ENCODE data around the gene SOCS4.
A peak's percentile ranks its signal among the peaks of the same experiment; 100 is the strongest.
"Not testable (repeated sequence)": the region's sequence is repeated elsewhere in the genome, so short reads cannot be mapped to it uniquely, and the experiment has no call there.

SOCS4 gene, protein sequence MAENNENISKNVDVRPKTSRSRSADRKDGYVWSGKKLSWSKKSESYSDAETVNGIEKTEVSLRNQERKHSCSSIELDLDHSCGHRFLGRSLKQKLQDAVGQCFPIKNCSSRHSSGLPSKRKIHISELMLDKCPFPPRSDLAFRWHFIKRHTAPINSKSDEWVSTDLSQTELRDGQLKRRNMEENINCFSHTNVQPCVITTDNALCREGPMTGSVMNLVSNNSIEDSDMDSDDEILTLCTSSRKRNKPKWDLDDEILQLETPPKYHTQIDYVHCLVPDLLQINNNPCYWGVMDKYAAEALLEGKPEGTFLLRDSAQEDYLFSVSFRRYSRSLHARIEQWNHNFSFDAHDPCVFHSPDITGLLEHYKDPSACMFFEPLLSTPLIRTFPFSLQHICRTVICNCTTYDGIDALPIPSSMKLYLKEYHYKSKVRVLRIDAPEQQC

DNA sequence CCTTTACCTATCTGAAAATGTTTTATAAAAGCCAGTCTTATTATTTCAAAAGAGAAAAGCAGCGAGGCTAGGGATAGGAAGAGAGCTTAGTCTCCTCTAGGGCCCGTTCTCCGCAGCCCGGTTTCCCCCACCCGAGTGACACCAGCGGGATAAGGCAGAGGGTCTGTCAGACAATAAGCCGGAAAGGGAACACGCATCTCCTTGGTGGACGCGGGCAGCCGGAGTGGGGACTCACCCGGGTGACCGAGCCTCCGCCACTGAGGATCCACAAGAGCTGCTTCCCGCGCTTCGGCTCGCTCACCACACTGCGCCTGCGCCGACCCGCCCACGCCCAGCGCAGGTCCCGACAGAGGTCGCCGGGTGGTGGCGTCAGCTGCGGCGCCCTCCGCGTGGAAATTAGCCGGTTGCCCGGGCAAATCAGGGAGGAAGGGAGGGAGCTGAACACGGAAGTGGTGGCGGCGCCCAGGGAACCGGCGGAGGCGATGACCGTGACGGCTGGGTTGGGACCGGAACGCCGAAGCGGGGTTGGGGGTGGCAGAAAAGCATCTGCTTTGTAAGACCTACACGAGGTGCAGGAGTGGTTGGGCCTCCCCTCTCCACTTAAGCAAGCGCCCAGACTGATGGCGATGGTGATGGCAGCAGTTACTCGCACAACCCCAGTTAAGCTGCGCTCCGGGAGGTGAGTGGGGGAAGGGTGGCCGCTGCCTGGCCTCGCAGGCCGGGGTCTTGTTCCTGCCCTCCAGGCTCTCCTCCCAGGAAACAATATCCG is at the start of gene SOCS4, which contains the start of gene WDHD1:
SOCS4 (plus strand) TSS at position 444 of the 769 bp plus-strand sequence. CDS start 15,806 bp downstream, outside the sequence.
WDHD1 (minus strand) TSS at position 307 of the 769 bp plus-strand sequence. CDS start 312 bp downstream, outside the sequence.
- peak; percentile 92 for DNase-seq (ENCODE audit: low spot score)

DNA sequence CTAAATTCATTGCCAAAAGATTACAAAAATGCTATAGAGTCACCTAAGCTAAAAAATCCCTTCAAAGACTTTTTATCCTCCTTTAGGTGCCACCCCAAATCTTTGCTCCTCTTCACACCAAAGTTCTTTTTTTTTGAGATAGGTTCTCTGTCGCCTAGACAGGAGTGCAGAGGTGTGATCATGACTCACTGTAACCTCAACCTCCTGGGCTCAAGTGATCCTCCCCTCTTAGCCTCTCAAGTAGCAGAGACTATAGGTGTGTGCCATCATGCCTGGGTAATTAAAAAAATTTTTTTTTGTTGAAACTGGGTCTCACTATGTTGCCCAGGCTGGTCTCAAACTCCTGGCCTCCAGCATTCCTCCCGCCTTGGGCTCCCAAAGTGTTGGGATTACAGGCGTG is 48.0 kb upstream of the SOCS4 start:
- no peak for DNase-seq (ENCODE audit: low spot score)

DNA sequence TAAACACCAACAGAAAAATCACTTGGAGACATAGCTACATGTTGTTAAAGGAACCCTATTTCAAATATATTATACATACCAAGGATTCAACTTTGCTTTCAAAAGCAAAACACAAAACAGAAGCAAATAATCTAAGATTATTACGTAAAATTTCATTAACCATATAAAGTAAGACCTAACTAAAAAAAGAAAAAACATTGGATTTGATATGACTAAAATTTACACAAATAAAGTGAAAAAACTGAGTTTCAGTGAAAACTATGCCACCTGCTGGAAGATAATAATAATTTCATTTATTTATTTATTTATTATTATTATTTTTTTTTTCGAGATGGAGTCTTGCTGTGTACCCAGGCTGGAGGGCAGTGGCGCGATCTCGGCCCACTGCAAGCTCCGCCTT is 45.3 kb upstream of the SOCS4 start:
- no peak for DNase-seq (ENCODE audit: low spot score)

DNA sequence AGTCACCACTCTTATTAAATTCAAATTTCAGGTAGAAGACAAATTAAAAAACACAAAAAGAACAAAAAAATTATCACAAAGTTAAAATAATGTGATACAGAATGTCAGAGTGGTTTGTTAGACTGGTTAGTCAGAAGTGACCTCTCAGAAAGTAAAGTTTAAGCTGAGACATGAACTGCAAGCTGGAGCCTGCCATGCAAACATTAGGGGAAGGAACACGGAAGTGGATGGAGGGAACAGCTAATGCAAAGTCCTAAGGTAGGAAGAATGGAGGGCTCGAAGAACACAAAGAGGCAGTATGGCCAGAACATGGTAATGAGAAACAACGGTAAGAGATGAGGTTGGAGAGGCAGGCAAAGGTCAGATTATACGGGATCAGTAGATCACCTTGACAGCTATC is 41.9 kb upstream of the SOCS4 start:
- DNase-seq (ENCODE audit: low spot score): no peak

- no peak for DNase-seq (ENCODE audit: low spot score)
These were observed 26.7 kb upstream of the SOCS4 start for GRCh38 chr14:55000381-55000780.

DNA sequence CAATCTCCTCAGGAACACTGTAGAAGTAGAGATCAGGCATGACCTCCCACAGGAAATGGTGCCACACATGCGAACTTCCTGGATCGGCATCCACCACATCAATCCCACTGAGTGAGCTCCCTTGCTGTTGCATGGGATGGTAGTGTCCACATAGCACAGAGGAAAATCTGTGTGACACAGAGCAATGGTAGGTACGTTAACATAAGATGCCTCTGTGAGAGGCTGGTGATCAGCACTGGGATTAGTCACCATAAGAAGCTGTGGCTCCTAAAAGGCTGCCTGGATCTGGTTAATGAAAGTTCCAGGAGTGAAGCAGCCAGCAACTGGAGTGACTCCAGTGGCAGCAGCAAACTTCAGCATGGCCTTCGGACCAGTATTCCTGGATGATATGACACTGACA is 22.0 kb upstream of the SOCS4 start:
- no peak for DNase-seq (ENCODE audit: low spot score)

GRCh38 chr14:55015006-55015405 is 12.0 kb upstream of the SOCS4 start:
- no peak for DNase-seq (ENCODE audit: low spot score)

DNA sequence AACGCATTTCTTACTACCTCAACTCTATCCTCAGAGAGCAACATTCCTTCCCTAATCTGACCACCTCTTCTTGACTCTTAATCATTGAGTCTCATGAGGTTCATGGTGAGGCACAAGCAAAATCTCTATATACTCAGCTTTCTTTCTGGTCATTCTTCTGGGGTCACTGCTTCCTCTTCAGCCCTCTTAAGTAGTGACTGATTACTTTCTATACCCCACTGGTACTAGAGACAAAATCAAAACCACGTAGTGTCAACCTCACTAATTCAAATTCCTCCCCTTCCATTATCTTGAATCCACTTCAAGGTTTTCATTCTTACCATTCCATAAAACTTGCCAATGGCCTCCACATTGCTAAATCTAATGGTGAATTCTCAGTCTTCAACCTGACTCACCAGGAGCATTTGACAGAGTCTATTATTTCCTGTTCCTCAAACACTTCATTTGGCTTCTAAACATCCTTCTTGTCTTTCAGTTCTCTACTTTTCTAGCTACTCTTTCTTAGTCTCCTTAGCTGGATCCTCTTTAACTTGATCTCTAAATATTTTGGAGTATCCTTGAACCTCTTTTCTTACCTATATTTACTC is 7.0 kb upstream of the SOCS4 start:
- no peak for DNase-seq (ENCODE audit: low spot score)

DNA sequence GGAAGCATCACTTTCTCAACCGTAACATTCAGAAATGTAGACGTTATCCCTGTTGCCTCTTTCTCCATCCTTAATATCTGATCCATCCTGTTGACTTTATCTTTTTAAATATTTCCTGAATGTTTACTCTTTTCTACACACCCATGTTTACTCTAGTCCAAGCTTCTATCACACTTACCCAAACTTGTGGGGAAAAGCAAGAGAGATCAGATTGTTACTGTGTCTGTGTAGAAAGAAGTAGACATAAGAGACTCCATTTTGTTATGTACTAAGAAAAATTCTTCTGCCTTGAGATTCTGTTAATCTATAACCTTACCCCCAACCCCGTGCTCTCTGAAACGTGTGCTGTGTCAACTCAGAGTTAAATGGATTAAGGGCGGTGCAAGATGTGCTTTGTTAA is 2.7 kb upstream of the SOCS4 start:
- DNase-seq (ENCODE audit: low spot score): not testable (repeated sequence)

DNA sequence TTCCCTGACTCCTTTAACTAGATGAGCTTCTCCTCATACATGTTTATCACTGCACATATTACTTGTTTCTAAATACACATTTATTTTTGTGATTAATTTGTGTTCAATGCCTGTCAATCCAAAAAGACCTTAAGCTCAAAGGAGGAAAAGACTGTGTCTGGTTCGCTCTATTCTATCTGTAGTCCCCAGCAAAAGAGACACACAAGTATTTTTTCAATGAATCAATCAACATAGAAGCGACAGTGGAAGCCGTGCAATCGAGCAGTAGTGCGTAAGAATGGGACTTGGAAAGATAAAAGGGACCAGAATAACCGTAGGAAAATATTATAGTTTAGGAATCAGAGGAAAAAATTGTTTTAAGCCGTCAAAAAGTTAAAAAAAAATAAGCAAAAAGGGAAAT is 1.1 kb upstream of the SOCS4 start:
- no peak for DNase-seq (ENCODE audit: low spot score)

DNA sequence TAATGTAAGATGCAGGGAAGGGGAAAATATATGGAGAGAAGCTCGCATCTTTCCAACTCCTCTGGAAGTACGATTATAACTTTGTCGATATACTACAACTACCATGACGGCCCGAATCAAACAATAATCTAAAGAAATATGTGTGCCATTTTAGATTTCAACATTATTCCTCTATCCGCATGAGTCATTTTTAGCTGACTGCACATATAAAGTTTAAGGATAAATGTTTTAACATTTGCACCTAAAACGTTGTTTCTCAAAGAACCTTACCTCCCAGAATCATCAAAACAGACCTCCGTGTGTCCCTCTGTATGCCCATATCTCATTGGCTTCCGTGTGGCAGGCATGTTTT is 619 bp upstream of the SOCS4 start:
- DNase-seq (ENCODE audit: low spot score): no peak

DNA sequence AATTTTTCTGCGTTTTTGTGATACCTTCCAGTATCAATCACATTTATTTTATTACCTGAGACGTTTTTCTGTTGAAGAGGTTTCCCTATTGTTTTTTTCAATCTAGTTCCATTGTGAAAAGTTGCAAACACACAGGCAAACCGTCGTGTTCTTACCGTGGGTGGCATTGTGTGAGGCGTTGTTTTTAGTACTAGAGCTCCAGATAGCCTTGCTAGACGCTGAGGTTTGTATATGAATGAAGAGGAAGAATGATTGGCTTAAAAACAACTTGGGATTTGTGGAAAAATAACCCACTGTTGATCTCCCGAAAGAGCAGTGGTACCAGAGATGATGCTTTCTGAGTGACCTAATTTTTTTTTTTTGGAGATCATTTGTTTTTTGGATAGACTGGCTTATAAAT is 1.0 kb downstream of the SOCS4 start:
- DNase-seq (ENCODE audit: low spot score): no peak

GRCh38 chr14:55028476-55028875 is 1.4 kb downstream of the SOCS4 start:
- DNase-seq (ENCODE audit: low spot score): no peak

GRCh38 chr14:55031190-55031589 is 4.2 kb downstream of the SOCS4 start:
- DNase-seq (ENCODE audit: low spot score): no peak

- DNase-seq (ENCODE audit: low spot score): not testable (repeated sequence)
These were observed 11.0 kb downstream of the SOCS4 start for GRCh38 chr14:55037995-55038394.

DNA sequence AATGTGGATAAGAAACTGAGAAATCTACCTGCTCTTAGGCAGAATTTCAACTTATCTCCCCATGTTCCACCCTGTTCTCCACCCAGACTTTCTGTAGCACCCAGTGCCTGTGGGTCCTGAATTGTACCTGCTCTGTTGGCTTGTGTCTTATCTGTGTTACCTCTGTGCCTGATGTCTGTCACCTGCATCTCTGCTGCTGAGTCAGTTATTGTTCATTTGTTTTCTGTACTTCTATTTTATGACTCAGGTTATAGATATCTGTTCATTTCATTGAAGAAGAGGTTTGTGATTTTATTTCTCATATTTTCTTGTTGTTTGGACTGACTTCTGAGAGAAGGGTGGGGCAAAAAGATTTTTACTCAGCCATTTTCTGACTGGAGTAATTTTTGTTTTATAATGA is 11.7 kb downstream of the SOCS4 start:
- DNase-seq (ENCODE audit: low spot score): no peak

DNA sequence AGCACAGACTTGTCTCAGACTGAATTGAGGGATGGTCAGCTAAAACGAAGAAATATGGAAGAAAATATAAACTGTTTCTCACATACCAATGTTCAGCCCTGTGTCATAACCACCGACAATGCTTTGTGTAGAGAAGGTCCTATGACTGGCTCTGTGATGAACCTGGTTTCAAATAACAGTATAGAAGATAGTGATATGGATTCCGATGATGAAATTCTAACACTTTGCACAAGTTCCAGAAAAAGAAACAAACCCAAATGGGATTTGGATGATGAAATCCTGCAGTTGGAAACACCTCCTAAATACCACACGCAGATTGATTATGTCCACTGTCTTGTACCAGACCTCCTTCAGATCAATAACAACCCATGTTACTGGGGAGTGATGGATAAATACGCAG is 16.5 kb downstream of the SOCS4 start:
- DNase-seq (ENCODE audit: low spot score): no peak

DNA sequence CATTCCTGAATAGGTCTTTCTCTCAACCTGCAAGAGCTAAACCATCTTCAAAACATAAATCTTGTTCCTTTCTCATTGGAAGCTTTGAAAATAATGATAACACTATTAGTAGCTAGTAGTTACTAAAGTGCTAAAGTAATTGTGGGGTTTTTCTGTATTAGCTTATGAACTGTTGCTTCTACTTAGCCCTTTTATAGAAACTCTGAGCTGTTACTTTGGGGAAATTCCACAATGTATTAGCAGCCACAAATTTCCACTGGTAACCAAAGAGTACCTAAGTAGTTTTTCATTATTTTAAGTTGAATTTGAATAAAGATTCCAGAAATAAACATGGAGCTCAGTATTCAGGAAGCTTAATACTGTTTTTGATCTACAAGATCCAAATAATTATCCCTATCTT is 18.1 kb downstream of the SOCS4 start:
- DNase-seq (ENCODE audit: low spot score): no peak

- no peak for DNase-seq (ENCODE audit: low spot score)
These were observed 20.4 kb downstream of the SOCS4 start for GRCh38 chr14:55047301-55048053.

DNA sequence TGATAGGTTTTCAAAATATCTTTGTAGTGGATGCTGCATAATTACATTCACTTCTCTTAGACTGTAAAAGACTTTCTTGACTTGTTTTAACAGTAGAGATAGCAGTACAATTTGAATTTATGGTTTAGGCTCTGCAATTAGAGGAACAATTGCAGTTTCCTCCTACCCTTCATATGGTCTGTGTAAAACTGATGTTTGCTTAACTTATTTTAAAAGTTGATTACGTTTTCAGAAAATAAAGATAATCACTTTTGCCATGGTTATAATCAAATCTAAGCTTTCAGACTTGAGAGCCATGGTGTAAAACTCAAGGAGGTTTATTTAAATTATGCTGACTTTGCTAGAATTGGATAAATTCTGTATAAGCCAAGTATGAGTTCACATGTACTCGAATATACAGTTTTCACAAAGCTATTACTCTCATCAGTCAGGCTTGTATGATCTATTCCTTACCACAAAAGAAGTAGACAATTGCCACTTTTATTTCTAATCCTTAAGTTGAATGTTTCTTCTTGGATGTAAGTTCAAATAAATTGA is 21.9 kb downstream of the SOCS4 start:
- DNase-seq (ENCODE audit: low spot score): no peak

DNA sequence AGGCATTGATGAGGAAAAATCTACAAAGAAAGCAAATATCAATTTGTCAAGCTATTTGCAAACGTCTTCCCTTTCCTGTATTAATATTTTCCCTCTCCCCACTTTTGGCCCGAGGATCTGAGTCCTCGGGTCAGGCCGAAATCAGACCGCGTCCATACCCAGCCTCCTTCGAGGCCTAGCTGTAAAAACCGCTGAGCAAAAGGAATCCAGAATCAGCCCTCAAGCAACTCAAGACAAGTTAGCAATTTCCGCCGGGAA is 24.1 kb downstream of the SOCS4 start:
- no peak for DNase-seq (ENCODE audit: low spot score)

All from pons (tissue), 1 donor.